ENCODE data around the gene PRKCD. TPM values are rescaled to one million over a fixed set of nuclear protein-coding genes. Genes with fewer than 3 reads are reported as not detected.
A peak's percentile ranks its signal among the peaks of the same experiment; 100 is the strongest.

PRKCD gene
- total and polyA plus RNA-seq, 12 donors, result 10.7 to 156 (median 49.2) TPM

DNA sequence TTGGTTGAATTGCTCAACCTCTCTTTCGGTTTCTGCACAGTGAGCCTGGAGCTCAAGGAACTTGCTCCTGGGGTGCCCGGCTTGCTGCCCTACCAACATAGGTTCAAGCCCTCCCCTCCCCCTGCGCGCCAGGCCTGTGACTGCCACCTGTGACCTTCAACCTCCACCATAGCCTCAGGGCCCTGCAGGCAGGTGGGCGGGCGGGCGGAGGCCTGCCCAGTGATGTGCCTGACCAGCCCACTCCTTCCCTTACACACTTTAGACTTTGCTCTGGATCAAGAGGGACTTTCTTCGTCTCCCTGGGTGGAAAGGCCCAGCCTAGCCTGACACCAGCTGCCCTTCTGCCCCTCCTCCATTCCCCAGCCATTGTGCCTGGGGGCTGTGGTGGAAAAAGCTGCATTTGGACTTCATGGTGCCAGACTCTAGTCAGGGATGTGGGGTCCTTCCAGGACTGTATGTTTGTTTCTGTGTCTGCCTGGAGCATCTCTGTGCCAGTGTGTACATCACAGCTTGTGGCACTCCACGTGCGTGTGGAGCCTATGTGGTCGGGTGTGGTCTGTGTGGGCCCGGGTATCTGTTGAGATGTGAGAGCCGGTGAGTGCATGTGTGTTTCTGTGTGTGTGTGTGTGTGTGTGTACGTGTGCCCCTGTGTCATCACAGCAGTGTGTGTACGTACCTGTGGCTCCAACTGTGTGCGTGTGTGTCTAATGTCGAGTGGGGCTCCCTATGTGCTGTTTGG lies 9.5 kb downstream of the PRKCD start:
- TF ChIP-seq POLR2A (IDR thresholded peaks at IDR 0.05) (no peak), CTCF (IDR thresholded peaks at IDR 0.05) (no peak)
- Histone ChIP-seq H3K4me1 (replicated peaks in 1 of 2) (peaks cover 42 to 69% of the 10 kb centered on the region in 2 donors), H3K9me3 (replicated peaks in 1 of 3) (no peaks in the 10 kb centered on the region), H3K36me3 (replicated peaks in 1 of 2) (no peaks in the 10 kb centered on the region), H3K4me3 (peak overlapping the region in 1 of 4 donors; percentile 1), H3K27ac (peak overlapping the region in 1 of 5 donors; percentile 90), H3K27me3 (no peaks in the 10 kb centered on the region)
- intact Hi-C loops (cut with DNase I), result no loop called here
- 66 to 71% (median 67%) methylated on average over 10 to 17 of the region's 17 CpGs for WGBS, 4 donors
- no peak for DNase-seq

DNA sequence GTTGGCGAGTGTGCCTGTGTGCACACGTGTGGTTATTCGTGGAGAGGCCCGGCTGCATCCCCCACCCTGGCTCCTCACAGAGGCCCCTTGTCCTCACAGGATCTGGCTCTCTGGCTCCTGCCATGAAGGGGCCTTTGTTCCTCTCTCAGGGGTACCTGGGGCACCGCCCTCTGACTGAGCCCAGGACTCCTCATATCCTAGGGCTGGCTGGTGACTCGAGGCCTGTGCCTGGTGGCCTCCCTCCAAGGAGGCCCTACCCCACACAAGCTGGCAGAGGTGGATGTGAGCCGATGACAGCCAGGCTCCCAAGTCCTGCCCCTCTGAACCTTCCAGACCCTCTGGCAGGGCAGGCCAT lies 10.0 kb downstream of the PRKCD start:
- no peaks in the 10 kb centered on the region for H3K36me3 ChIP-seq (replicated peaks in 1 of 2)
- no peaks in the 10 kb centered on the region for H3K27me3 ChIP-seq
- WGBS, 4 donors, result 55 to 74% (median 63%) methylated on average over 2 to 7 of the region's 7 CpGs
- H3K27ac ChIP-seq, result peak overlapping the region in 1 of 5 donors; percentile 90
- TF ChIP-seq CTCF (IDR thresholded peaks at IDR 0.05), result no peak
- TF ChIP-seq POLR2A (IDR thresholded peaks at IDR 0.05), result no peak
- no peaks in the 10 kb centered on the region for H3K9me3 ChIP-seq (replicated peaks in 1 of 3)
- H3K4me3 ChIP-seq, result no peak overlapping the region
- DNase-seq, result no peak
- intact Hi-C loops (cut with DNase I), result no loop called here
- H3K4me1 ChIP-seq (replicated peaks in 1 of 2), result peaks cover 46 to 71% of the 10 kb centered on the region in 2 donors

DNA sequence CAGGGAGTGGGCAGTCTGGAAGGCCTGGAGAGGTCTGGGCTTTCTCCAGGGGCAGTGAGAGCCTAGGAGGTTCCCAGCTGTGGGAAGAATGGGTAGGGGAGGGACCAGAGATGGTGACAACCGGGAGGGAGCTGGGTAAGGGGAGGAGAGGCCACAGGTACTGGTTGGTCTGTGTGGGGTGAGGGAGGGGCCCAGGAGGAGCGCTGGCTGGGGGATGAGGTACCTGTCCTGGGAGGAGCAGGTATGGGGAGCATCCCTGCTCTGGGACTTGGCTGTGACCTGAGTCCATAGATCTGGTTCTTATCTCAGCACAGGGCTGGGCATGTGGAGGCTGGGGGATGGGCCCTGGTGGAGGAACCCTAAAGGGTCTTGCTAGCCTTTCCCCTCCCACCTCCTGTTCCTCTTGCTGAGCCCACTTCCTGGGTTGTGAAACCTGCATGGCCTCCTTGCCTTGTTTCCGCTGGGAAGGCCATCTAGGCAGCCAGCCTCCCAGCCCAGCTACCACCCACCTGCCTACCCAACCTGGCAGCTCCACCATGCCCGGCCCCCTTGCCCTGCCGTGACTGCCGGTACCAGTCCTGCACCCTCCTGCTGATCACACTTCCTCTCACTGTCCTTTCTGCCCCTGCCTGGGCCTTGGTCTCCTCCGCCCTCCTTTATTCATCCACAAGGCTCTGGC lies 11.0 kb downstream of the PRKCD start:
- 60 to 71% (median 64%) methylated on average over 7 of the region's 7 CpGs for WGBS, 4 donors
- H3K4me3 ChIP-seq, result no peak overlapping the region
- peaks cover 44 to 67% of the 10 kb centered on the region in 2 donors for H3K4me1 ChIP-seq (replicated peaks in 1 of 2)
- no peaks in the 10 kb centered on the region for H3K36me3 ChIP-seq (replicated peaks in 1 of 2)
- TF ChIP-seq CTCF (IDR thresholded peaks at IDR 0.05), result no peak
- H3K27me3 ChIP-seq, result no peaks in the 10 kb centered on the region
- no peaks in the 10 kb centered on the region for H3K9me3 ChIP-seq (replicated peaks in 1 of 3)
- no peak for DNase-seq
- intact Hi-C loops (cut with DNase I), result no loop called here
- peak overlapping the region in 1 of 5 donors; percentile 90 for H3K27ac ChIP-seq

DNA sequence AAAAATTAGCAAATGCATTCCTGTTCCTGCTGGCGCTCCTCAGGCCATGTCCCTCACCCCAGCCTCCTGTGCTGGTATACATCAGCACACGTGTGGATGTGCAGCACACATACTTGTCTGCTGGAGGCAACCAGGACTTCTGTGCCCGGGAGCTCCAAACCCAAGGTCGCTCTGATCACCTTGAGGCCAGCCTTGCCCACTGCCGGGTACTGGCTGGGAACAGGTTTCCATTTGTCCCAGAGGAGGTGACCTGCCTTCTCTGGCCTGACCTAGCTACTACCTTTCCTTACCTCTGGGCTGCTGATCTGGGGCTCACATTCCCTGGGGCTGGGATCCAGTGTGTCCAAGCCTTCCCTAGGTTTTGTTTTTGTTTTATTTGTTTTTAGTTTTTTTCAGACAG lies 12.1 kb downstream of the PRKCD start:
- Histone ChIP-seq H3K27ac (peak overlapping the region in 1 of 5 donors; percentile 90), H3K9me3 (replicated peaks in 1 of 3) (no peaks in the 10 kb centered on the region), H3K4me3 (no peak overlapping the region), H3K36me3 (replicated peaks in 1 of 2) (peaks cover 0 to 2% of the 10 kb centered on the region in 2 donors), H3K4me1 (replicated peaks in 1 of 2) (peaks cover 33 to 56% of the 10 kb centered on the region in 2 donors), H3K27me3 (no peaks in the 10 kb centered on the region)
- DNase-seq, result no peak
- no peak for TF ChIP-seq CTCF (IDR thresholded peaks at IDR 0.05)
- no peak for TF ChIP-seq POLR2A (IDR thresholded peaks at IDR 0.05)
- WGBS, 4 donors, result 48 to 64% (median 50%) methylated on average over 2 to 5 of the region's 5 CpGs
- intact Hi-C loops (cut with DNase I), result no loop called here
